HG03025 (cell line): ENCODE data around the gene DSCAM.

ENCODE experiments used
- ATAC-seq: cut with Tn5 transposase; IDR thresholded peaks from one replicate; pipeline ENCODE4 v1.9.1; 2021; ENCODE audit warnings: mild to moderate bottlenecking, moderate library complexity; ENCODE audit not compliant: unreplicated experiment, low FRiP score

Gene DSCAM

GRCh38 chr21:40099809-40100208, 747.1 kb downstream of the DSCAM start:
- no peak for ATAC-seq

- ATAC-seq: no peak
Observed at GRCh38 chr21:40095477-40095876, 751.5 kb downstream of the DSCAM start.

GRCh38 chr21:40080385-40080784, 766.6 kb downstream of the DSCAM start:
- no peak for ATAC-seq

GRCh38 chr21:40074710-40075109, 772.2 kb downstream of the DSCAM start:
- ATAC-seq: no peak

GRCh38 chr21:40074198-40074597, 772.8 kb downstream of the DSCAM start:
- no peak for ATAC-seq

- no peak for ATAC-seq
Observed at GRCh38 chr21:40073642-40074041, 773.3 kb downstream of the DSCAM start.

GRCh38 chr21:40070871-40071270, 776.1 kb downstream of the DSCAM start:
- no peak for ATAC-seq

GRCh38 chr21:40067751-40068150, 779.2 kb downstream of the DSCAM start:
- no peak for ATAC-seq

- ATAC-seq: no peak
Observed at GRCh38 chr21:40066221-40066620, 780.7 kb downstream of the DSCAM start.

- ATAC-seq: no peak
Observed at GRCh38 chr21:40060083-40060677, 786.8 kb downstream of the DSCAM start.

GRCh38 chr21:40057331-40057730, 789.6 kb downstream of the DSCAM start:
- ATAC-seq: no peak

GRCh38 chr21:40056031-40056430, 790.9 kb downstream of the DSCAM start:
- no peak for ATAC-seq

GRCh38 chr21:40054403-40054802, 792.6 kb downstream of the DSCAM start:
- no peak for ATAC-seq

- ATAC-seq: no peak
Observed at GRCh38 chr21:40053007-40053406, 794.0 kb downstream of the DSCAM start.

- ATAC-seq: no peak
Observed at GRCh38 chr21:40052276-40052675, 794.7 kb downstream of the DSCAM start.

- no peak for ATAC-seq
Observed at GRCh38 chr21:40051801-40052200, 795.2 kb downstream of the DSCAM start.

GRCh38 chr21:40049931-40050290, 797.0 kb downstream of the DSCAM start:
- ATAC-seq: no peak

- ATAC-seq: no peak
Observed at GRCh38 chr21:40049031-40049930, 797.7 kb downstream of the DSCAM start.

- no peak for ATAC-seq
Observed at GRCh38 chr21:40047993-40048730, 798.8 kb downstream of the DSCAM start.

- ATAC-seq: no peak
Observed at GRCh38 chr21:40047211-40047610, 799.7 kb downstream of the DSCAM start.

GRCh38 chr21:40043866-40044265, 803.1 kb downstream of the DSCAM start:
- ATAC-seq: no peak
